Dedifferentiated amniotic fluid mesenchymal stem cell (primary cell): ENCODE data around the gene SLC9A9.

Source experiments
- DNase-seq: peaks from one replicate; pipeline ENCODE4 v3.0.0-alpha.2; 2016; ENCODE audit errors: extremely low spot score

Gene SLC9A9

DNA sequence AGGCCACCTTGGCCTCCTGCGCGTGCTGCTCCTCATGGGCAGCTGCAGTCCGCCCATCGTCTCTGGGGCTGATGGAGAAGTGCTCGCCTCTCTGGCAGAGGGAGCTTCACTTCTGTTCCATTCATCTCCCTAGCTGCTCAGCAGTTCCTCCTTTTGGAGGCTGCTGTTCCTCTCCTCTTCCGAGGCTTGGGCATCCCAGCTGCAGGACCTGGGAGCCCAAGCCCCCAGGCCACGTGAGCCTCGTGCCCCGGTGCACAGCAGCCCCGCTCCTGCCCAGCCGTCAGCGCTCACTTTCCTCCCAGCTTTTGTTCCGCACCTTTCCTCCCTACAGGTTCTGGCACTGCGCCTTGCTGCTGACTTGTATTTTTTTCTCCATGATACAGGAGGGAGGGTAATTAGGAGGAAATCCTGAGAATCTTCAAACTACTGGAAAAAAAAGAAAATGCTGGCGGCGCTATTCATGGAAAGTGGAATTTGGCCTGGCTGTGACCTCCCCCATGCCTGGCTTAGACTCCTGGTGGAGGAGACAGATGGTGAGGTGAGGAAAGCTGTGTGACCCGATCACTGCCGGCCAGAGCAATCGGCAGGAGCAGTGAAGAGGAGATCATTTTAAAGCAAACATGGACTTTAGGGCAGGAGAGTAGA is 518.6 kb downstream of the SLC9A9 start:
- no peak for DNase-seq

DNA sequence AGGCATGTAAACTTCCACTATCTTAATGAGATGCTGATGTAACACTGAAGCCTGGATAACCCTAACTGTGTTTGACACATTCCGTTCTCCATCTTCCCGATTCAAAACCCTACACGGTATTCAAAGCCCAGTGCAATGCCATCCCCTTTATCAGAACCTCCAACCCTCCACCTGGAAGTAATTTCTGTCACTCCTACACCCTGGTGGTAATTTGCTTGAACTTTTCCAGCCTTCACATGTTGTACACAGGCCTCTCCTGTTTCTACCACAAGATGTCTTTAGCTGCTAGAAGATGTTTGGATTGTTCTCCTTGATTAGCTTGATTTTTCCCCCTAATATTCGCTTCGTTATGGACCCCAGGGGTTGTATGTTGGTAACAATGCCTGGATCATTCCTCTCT is 519.8 kb downstream of the SLC9A9 start:
- DNase-seq, result no peak

DNA sequence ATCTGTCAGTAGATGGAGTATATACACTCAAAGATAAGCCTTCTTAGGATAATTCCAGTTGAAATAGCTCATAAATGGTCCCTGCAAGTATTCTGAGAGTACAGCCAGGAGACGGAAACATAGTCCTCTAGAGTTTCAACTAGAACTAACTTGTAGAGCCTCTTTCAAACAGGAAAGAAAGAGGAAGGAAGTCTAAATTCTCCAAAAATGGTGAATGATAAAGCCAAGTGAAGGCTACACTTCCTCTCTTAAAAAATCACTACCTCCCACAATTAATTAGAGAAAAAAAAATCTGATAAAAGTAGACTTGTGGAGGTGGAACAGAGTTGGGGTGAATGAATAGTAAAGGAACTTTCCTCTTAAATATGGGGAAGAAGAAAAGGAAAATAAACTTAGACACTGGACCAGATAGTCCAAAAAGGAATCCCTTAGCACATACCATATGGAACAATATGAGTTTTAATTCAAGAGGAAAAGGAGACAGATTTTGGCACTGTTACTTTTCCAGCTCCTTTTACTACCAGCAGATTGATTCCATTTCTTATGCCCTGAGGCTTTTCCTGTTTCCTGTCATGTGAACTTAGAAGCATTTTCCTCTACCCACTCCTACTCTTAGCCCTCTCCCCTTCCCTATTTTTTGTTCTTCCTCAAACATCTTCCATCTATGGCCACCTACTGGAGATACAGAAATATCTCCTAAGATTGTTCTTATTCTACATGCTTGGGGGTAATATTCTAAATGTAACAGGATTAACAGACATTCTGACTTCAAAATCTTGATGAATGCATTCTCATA is 521.1 kb downstream of the SLC9A9 start:
- peak; percentile 35 for DNase-seq

DNA sequence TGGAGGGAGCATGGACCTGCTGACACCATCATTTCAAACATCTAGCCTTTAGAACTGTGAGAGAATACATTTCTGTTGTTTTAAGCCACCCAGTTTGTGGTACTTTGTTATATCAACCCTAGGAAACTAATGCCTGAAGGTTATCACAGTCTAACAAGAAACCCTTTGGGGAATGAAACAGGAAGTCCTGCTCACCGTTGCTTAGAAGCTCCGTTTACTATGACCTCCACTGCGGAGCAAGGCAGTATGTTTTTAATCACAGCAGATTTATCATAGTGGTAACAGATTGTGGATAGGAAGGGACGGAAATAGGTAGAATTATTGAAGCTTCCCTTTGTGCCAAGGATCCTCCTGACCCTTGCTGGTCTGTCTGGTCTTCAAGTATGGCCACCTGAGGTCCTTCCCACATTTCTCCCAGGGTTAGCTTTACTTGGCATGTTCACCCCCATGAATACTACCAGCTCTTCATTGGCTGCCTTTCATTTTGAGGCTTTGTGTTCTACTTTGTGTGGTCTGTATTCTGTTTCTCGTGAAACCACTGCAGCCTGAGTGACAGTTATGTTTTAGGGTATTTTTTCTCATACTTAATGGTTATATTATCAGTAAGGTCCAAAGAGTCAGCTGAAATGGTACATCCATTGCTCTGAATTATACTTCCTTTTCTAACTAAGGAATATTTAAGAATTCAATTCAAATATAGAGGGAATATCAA is 527.1 kb downstream of the SLC9A9 start:
- no peak for DNase-seq

DNA sequence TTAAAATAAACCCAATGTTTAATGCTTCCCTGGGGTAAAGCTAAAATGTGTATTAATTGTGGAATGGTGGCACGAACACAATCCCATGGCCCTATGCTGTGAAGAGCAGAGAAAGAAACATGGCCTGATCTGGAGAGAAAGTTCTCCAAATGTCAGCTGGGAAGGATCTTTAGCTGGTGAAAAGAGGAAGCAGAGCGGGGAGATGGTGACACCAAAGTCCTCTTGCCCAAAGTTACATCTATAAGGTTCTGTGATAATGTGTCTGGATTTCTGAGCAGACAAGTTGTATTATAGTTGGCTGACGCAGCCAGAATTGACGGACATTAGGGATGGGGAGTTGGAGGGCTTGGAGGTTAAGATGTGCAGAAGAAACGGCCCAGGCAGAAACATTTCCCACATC is 532.5 kb downstream of the SLC9A9 start:
- no peak for DNase-seq

DNA sequence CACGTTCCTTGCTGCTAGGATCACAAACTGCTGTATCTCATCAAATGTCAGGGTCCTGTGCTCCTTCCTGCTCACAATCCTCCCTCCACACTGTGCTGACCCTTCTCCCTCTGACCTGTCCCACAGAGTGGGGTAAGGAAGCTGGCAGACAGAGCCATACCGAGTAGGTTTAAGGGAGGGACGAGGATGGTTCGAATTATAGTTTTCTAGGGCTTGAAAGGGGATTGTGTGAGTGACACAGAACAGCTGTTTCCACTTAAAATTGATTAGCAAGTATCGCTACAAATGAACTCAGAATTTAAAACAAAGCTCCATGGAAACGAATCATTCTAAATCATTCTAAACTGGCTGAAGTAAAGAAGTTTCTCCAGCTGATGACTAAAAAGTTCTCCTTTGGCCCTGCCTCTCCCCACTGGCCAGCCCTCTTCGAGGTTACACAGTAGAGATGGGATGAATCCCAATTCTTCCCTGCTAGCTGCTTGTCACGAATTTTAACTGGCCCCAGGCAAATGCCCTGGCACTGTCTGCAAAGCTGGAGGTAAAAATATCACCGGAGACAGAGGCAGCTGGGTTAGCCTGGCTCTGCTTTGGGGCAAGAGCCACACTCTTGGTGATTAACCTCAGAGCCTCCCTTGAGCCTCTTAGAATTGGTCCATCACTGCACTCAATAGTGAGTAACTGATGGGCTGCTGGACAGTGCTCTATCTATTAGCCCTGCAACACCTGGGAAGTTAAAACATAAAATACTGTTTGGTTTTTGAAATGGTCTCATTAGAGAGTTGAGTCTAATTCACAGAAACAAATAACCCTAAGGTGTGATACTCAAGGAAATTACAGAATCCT is 533.8 kb downstream of the SLC9A9 start:
- peak; percentile 77 for DNase-seq

DNA sequence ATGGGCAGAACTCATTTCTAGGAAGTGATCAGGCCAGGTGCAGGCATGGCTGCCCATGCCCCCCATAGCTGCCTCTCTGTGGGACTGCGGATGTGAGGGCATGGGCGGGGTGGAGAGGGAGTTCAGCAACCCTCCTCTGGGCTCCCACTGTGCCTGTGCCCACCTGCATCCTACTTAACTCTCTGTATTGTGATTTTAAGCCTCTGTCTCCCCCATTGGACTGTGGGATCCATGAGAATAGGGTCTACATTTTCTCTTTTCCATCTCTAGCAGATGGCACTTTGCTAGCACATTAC is 534.4 kb downstream of the SLC9A9 start:
- no peak for DNase-seq

DNA sequence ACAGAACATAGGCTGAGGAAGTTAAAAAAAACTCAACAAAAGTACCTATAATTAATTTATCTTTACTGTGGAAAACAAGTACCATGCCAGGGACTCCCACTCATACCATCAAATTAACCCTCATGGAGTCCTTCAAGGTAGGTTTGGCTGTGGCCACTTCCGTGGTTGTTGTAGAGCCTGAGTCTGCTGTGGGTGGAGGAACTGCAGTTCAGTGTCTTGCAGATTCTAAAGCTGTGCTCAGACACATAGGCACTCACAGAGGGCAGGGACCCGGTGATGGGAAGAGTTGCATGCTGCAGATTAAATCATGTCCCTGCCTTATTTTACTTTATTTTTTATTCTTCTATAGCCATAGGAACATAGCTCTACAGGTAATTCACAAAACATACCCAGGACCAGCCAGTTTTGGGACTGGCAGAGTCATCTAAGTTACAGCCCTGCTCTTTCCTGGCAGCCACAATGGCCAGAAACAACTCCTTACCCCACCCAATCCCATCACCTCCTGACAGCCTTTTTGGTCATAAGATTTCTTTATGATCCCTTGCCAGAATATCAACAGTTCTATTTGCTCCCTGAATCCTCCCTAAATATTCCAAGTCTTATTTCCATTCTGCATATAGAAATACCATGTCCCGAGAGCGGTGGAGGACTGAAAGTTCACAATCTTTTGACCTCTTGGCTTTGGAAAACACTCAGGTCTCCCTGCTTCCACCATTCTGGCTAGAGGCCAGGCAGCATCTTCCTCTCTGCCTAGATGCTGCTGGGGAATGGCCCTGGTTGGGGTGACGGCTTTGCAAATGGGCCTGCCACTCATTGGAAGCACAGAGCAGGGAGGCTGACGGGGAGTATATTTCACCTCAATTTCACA is 535.0 kb downstream of the SLC9A9 start:
- no peak for DNase-seq

DNA sequence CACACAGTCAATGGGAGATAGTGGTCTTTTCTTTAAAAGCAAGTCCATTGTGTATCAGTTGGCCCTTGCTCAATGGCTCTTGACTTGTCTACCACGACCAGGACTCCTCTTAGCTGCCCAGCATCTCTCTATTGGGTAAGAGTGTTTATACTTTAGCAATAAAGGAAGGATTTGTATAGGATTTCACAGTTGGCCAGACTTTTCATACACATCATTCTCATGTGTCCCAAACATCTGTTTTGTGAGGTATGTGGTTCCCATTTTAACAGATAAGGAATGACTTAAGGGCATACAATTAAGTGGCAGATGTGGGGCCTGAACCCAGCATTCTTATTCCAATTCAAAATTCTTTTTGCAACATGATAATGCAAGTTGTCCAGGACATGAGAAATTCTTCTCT is 537.2 kb downstream of the SLC9A9 start:
- DNase-seq, result no peak

DNA sequence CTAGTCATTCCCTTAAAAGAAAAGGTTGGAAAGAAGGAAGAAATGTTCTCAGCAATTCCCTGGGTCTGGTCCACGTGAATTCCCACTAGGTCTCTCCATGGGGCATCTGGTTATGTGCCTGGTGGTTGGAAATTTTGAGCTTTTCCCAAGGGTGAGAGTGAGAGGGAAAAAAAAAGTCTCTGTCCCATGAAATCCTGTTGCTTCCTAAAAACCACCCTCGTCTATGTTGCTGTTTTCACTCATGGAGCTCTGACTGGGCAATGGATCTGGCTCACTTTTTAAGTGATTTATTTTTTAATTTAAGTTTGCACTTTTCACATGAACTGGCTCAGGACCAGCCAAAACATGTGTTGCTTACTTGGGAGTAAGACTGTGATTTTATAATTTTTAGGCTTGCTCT is 538.6 kb downstream of the SLC9A9 start:
- DNase-seq, result no peak

DNA sequence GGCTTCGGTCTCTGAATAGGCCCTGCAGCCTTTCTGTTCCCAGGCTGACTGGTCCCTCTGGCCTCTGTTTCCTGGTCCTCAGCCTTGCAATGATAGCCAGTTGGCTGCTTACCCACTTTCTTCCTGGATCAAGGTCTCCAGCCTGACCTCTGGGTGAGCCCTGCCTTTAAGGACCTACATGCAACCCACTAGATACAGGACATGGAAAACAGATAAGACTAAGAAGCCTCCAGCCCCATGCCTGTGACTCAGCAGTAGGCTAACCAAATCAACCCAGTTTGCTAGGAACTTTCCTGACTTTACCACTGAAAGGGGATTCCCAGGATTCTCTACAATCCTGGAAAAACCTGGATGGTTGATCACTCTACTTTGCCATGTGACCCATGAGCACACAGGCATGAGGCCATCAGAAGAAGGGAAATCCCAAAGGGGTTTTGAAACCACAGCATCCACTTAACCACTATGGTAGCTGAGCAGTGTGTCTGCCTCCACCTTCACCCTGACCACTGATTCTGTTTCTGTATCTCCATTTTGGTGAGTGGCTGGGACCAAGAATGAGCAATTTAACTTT is 540.6 kb downstream of the SLC9A9 start:
- DNase-seq, result no peak

DNA sequence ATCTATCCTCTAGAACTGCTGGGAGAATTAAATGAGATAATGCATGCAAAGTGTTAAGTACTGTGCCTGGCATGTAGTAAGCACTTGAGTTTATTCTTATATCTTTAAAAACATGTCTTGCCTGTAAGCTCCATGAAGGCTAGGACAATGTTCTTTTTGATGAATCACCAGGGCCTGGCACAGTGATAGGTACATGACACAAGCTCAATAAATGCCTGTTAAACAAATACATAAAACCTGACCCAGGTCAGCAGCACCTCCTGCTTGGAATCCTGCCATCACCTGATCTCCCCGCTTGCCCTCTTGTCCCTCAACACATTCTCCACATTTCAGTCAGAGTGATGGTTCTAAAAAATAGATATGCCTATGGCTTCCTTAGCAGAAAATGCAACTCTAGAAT is 541.9 kb downstream of the SLC9A9 start:
- DNase-seq, result no peak

DNA sequence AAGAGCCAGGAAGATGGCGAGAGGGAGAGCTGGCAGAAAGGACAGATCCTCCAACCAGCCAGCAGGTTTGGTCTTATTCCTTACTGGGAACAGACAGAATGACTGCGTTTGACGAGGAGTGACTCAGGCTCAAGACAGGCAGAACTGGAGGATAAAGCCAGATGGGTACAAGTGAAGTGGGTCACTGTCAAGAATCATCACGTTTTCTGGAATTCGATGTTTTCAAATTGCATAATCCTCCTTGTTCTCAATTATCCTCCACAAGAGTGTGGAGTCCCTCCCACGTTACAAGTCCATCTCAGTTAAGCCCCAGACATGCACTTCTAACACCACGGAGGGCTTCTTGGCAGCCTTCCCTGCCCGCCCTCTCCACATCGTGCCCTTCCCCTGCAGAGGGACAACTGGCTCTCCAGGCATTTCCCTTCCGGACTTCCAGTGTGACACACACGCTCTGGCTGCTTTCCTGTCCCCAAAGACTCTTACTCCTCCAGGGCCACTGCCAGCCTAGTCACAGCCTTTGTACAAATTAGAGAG is 545.6 kb downstream of the SLC9A9 start:
- DNase-seq, result peak; percentile 74

DNA sequence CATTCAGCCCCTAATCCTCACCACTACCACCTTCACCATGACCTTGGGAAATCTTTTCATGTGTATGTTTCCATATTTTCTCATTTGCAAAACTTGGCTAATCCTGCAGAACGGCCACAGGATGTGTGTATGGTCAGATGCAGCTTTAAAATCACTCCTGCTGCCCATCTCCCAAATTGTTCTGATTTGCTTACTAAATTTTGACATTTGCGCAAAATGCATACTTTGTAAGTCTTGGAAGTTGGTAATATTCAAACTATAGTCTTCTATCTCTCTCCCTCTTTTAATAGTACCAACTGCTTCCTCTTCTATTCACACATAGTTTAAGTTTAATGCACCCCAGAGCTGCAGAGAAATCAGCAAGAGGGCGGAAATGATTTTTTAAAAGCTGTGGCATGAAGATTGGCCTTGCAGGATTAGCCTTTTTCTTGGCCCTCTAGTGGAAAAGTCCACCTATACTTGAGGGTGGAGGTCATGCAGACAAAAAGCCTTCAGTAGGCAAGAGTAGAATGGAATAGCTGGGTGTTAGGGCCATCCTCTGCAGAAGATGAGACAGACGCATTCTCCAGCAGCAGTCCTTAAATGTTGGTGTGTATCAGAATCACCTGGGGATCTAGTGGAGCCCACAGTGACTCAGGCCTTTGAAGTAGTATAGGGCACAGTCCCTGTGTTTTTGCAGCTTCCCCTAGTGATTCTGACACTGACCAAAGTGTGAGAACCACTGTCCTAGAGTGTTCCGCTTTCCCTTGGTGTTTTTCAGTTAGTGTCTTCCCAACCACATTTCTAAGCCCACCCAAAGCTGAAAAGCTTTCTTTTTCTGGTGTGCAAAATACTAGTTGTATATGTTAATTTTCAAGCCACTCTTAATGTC is 547.0 kb downstream of the SLC9A9 start:
- no peak for DNase-seq

DNA sequence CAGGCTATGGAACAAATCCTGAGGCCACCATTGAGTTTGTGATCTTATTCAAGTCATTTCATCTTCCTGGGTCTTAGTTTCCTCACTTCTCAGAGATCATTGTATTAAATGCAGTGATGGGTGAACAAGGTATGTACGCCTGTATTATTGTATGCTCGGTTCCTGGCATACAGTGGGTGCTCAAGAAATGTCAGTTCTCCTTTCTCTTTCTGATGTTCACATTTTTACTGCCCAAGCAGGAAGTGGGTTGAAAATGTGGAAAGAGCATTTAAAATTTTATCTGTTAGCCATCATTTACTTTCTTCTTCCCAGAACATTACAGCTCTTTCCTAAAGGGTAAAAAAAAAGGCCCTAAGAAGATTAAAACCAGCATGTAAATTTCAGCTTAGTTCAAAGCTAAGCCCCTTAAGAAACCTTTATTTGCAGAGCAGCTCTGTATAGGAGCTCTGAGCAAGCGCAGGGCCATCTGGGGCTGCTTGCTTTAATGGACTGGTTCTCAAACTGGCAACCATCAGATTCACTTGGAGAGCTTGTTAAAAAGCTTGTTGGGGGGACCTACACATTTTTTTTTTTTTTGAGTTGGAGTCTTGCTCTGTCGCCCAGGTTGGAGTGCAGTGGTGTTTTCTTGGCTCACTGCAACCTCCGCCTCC is 549.3 kb downstream of the SLC9A9 start:
- no peak for DNase-seq

DNA sequence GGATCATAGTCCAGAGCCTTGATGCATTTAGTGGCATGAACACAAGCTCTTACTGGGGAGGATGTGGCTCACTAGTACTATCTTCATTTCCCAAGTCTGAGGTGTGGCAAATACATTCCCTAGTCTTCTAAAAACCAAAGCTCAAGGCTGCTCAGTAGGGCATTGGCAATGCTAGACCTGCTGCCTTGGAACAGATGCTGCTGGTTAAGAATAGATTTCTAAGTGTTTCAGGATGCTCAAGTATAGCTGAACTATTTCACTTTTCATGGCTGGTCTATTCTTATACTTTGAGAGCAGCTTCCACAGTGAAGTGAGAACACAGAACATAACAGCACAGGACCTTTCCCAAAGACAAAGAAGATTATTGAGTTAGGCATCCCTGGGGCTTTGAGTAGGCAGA is 549.9 kb downstream of the SLC9A9 start:
- no peak for DNase-seq

DNA sequence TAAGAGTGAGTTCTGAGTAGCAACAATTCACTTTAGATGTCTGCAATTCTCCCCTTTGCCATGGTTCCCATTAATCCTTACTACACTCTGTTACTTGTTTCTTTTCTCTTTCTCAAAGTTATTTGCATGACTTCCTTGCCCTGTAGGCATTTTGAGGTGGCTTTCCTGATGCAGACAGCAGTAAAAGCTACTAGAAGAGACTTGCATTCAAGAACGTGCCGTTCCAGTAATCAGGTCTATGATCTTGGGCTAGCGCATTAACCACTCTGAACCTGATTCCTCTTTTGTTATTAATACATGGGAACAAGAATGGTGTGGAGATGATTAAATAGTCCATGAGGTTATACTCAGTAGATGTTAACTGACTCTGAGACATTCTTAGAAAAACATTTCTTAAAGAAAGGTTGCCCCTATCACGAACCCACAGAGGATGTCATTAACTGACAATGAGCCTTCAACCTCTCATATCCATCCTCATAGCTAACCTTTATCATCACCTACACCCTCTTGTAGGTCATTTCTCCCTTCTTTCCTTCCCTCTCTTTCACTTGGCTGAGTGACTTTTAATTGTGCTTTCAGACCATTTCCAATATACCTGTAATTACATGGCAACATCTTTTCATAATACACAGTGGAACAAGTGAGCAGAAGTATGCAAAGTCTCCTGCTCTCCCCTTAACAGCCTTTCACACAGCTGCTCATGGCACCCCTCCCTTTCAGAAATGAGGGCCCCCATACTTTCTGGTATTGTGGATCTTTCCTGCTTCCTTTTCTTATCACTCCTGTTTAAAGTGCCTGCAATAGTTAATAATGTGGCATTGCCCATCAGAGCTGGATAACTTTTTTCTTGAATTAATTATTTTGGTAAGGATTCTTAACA is 552.8 kb downstream of the SLC9A9 start:
- DNase-seq, result no peak

DNA sequence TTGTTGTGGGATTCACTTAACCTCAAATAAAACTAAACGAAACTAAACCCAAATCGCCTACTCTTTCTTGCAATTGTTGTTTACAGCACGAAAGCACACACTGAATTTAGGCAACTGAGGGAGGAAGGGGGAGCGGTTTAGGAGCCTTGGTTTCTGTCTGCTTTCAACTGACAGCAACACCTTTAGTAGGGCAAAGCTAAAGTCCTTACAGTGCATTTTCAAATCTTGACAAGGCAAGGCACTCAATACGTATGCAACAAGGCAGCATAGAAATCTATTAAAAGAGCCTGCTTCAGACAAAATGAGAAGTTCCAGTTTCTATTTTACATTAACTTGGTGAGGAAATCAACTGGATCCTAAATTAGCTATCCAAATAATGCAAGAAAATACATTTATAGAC is 554.1 kb downstream of the SLC9A9 start:
- DNase-seq, result no peak
